GM19351 (cell line): ENCODE measurements around the gene EEF1AKMT1.

ENCODE experiments used
- ATAC-seq: cut with Tn5 transposase; IDR thresholded peaks from one replicate; pipeline ENCODE4 v1.9.1; 2021; ENCODE audit warnings: mild to moderate bottlenecking, moderate library complexity; ENCODE audit not compliant: unreplicated experiment

EEF1AKMT1 gene

GRCh38 chr13:20720499-20720898 is 53.3 kb downstream of the EEF1AKMT1 start:
- ATAC-seq, result no peak

- ATAC-seq, result no peak
These were observed 54.0 kb downstream of the EEF1AKMT1 start for GRCh38 chr13:20719783-20720182.

DNA sequence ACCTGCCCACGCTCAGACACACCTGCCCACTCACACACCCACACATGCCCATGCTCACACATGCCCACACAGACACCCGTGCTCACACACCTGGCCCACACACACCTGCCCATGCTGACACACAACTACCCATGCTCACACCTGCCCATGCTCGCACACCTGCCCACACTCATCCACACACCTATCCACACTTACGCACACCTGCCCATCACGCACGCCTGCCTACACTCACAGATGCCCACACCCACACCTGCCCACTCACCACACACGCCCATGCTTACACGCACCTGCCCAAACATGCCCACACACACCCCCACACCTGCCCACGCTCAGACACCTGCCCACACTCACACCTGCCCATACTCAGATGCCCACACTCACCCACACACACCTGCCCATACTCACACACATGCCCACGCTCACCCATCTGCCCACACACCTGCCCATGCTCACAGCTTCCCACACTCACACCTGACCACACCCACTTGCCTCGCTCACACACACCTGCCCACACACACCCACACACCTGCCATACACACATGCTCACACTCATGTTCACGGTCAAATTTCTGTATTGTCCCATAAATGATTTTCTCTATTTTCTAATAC is 54.7 kb downstream of the EEF1AKMT1 start:
- no peak for ATAC-seq

- ATAC-seq, result no peak
These were observed 55.9 kb downstream of the EEF1AKMT1 start for GRCh38 chr13:20717581-20718542.

- no peak for ATAC-seq
These were observed 56.8 kb downstream of the EEF1AKMT1 start for GRCh38 chr13:20716951-20717350.

DNA sequence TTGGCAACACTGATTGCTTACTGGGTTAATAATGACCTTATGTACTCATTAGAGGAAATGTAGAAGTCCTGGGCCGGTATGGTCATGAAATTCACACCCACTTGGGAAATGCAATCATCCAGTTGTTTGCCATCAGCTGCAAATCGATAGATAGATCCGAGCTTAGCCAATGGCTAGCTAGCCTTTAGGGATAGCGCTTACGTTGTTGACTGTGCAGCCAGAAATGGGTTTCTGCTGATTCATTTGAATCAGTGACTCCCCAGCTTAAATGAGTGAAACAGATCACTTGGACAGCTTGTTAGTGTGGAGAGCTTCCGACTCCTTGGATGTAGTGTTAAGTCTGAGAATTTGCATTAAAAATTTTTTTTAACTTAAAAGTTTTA is 58.4 kb downstream of the EEF1AKMT1 start:
- no peak for ATAC-seq

DNA sequence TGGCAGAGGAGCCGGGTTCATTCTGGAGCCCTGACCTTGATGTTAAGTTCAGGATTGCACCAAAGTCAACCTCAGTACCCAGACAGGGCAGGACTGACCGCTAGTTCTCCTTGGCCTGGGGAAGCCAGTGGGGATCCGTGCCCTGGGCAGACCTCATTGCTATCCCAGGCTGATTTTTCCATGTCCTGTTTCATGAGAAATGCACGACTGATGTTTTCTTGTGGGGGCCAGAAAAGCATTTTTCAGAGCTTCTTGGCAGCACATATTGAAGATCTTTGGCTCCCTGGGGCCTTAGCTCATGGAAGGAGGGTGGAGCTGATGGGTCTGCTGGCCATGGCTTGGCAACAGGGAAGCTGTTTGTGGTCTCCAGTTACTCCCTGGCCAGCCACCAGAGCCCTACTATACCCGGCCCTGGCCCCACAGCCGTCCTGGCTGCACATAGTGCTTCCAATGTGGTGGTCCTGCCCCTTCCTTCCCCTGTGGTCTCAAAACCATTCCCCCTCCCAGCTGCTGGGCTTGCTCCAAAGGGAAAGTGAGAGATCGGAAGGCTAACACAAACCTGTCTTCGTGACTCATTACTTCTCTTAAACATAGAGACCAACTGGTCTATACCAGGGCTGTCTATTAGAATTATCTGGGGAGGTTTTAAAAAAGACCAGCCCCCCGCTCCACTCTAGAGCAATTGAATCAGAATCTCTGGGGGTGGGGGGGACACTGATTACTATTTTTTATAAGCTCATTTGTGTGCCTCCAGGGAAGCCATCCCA is 59.0 kb downstream of the EEF1AKMT1 start:
- ATAC-seq, result no peak

DNA sequence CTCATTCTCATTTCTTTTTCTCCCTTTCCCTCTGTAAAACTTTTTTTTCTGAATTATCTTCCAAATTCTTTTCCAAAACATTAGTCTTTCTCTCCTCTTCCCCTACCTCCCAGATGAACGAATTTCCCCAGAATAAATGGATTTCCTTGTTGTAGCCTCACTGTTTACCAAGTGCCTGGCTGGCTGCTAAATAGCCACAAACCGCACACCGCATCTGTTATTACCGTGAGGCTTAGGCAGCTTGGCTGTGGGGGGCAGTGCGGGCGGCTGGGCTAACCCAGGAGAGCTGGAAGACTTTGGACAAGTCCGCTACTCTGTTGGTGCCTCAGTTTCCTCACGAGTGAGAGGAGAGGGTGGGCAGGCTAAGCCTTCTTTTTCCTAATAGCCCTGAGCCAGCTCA is 59.6 kb downstream of the EEF1AKMT1 start:
- ATAC-seq, result no peak

- no peak for ATAC-seq
These were observed 60.0 kb downstream of the EEF1AKMT1 start for GRCh38 chr13:20713751-20714150.

GRCh38 chr13:20713014-20713376 is 60.8 kb downstream of the EEF1AKMT1 start:
- no peak for ATAC-seq

DNA sequence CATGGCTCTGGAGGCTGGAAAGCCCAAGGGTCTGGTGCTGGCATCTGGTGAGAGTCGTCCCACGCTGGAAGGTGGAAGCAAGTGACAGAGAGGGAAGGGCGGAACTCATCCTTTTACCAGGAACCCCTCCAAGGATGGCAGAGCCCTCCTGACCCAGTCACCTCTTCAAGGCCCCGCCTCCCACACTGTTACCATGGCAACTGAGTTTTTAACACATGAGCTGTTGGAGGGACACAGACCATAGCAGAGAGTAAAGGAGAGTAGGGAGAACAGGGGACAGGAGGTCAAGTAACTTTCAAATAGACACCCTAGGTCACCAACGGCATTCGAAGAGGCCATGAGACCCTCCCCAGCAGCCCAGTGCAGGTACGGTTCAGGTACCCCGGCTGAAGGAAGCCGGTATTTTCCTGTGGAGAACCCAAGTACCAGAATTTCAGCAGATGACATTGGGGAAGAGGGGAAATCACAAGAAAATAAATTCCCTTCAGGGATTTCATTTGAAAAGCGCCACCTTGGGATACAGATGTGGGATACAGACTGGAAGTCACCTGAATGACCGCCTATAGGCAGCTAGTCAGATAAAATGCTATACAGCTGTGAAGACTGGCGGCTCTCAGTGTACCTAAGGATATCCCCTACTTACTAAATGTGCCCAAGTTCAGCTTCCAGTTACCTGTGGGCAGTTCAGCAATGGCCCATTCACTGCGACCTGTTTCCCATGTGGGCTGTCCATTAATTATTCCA is 62.3 kb downstream of the EEF1AKMT1 start:
- no peak for ATAC-seq

GRCh38 chr13:20709782-20710181 is 64.0 kb downstream of the EEF1AKMT1 start:
- ATAC-seq, result no peak

GRCh38 chr13:20709369-20709768 is 64.4 kb downstream of the EEF1AKMT1 start:
- ATAC-seq, result no peak

- no peak for ATAC-seq
These were observed 65.5 kb downstream of the EEF1AKMT1 start for GRCh38 chr13:20708216-20708615.

DNA sequence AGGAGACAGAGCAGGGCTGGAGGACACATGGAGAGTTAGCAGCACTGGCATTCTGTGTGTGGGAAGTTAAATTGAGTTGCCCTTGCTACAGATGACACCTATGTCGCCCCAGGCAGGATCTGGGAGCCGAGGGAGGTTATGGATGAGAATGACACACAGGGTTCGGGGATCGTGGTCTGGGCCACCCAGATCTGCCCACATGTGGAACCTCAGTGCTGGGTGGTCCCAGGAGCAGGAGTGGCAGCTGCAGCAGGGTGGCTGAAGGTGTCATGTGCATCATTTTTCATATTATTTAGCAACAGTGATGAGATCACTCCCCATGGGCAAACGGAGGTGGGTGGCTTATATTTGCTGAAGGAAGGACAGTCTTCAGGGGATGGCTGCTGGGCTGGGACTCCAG is 67.1 kb downstream of the EEF1AKMT1 start:
- no peak for ATAC-seq

DNA sequence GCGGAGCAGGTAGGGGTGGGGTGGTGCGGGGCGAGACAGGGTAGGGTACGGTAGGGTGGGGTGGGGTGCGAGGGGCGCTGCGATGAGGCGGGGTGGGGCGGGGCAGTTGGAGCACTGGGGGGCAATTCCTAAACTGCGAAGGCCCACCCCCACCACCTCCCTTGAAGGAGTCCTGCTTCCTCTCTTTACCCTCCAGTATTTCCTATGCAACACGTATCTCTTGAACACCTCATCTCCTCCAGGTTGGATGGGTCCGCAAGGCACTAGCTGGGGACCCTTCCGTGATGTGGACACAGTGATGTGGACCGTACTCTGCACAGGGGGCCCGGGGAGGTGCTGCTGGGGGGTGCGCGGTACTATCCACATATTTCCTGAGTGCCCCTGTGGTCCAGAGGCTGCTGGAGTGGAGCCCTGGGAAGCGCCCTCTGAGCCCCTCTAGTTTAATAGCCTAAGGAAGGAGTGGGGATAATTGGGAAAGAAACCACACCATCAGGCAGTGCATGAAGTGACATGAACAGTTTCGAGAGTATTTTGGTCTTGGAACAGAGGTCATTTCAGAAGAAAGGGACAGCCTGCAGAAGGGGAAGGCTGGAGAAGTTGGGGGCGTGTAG is 69.2 kb downstream of the EEF1AKMT1 start:
- ATAC-seq, result no peak

- ATAC-seq, result peak; percentile 92
These were observed 69.8 kb downstream of the EEF1AKMT1 start for GRCh38 chr13:20703780-20704458.

- ATAC-seq, result peak; percentile 29
These were observed 70.6 kb downstream of the EEF1AKMT1 start, which contains the start of gene IL17D for GRCh38 chr13:20702915-20703779. Gene IL17D, plus strand, starts transcription at chr13:20703699. Its CDS starts 303 bp downstream, at chr13:20704002.

GRCh38 chr13:20702530-20702914 is 71.2 kb downstream of the EEF1AKMT1 start:
- no peak for ATAC-seq
